Measurements from ENCODE around the gene IFITM2. TPM values are rescaled to one million over a fixed set of nuclear protein-coding genes. Genes with fewer than 3 reads are reported as not detected.

IFITM2 gene
- total and polyA plus RNA-seq, 2 donors (not counting 1 experiment from before 2014, with no cell fraction given) = 72.1 to 451 TPM

GRCh38 chr11:297586-298405, 9.8 kb upstream of the IFITM2 start:
- intact Hi-C loops (cut with micrococcal nuclease) = no loop called here
- TF ChIP-seq EZH2 (IDR thresholded peaks at IDR 0.05; ENCODE audit: borderline replicate concordance, insufficient read depth, low read depth, low read length, poor library complexity, severe bottlenecking) (no peak), CTCF (IDR thresholded peaks at IDR 0.05) (no peak)
- Histone ChIP-seq H3K4me2 (replicated peaks; ENCODE audit: low read depth, low read length, poor library complexity, severe bottlenecking) (no peak overlapping the region), H3K4me1 (ENCODE audit: control insufficient read depth in 2 of 2, insufficient read depth in 2 of 2, low read length in 2 of 2) (peaks cover 4 to 5% of the 10 kb centered on the region in 2 donors), H3K9ac (ENCODE audit: low read length) (no peak overlapping the region), H3K4me3 (ENCODE audit: control extremely low read depth in 1 of 5, extremely low read depth in 1 of 5, insufficient read depth in 1 of 5, low read depth in 2 of 5, low read length in 4 of 5) (no peak overlapping the region), H3K27me3 (replicated peaks in 1 of 4; ENCODE audit: control extremely low read depth in 1 of 4, control insufficient read depth in 3 of 4, insufficient read depth in 4 of 4, low read length in 3 of 4) (peaks cover 0 to 15% (median 1%) of the 10 kb centered on the region in 4 experiments), H2AFZ (ENCODE audit: insufficient read depth, low read depth, low read length, poor library complexity, severe bottlenecking) (no peak overlapping the region), H3K79me2 (ENCODE audit: control insufficient read depth, insufficient read depth, low read length) (no peaks in the 10 kb centered on the region), H3K27ac (ENCODE audit: low read length in 2 of 2) (no peak overlapping the region), H3K9me3 (ENCODE audit: control extremely low read depth in 1 of 3, control insufficient read depth in 2 of 3, insufficient read depth in 1 of 3, low read length in 2 of 3) (no peaks in the 10 kb centered on the region), H3K36me3 (replicated peaks in 1 of 2; ENCODE audit: control extremely low read depth in 1 of 2, control insufficient read depth in 1 of 2, extremely low read depth in 1 of 2, insufficient read depth in 2 of 2, low read length in 1 of 2) (no peaks in the 10 kb centered on the region), H4K20me1 (ENCODE audit: control insufficient read depth, insufficient read depth, low read length, poor library complexity, severe bottlenecking) (no peaks in the 10 kb centered on the region)
- peaks cover 12% of the 10 kb centered on the region for H3K4me1 Mint-ChIP-seq
- WGBS (ENCODE audit: insufficient coverage) = 76% methylated on average over 21 of the region's 26 CpGs
- ChIA-PET POLR2A (interaction anchor here (1.2 kb wide), 1 partner anchor 9 kb away, joined by 3 read pairs; the partner anchor contains the start of gene PGGHG), CTCF (no interaction called here)
- peak overlapping the region; percentile 50 for H3K27ac Mint-ChIP-seq
- no peak overlapping the region for H3K4me3 Mint-ChIP-seq
- no peak for ATAC-seq (ENCODE audit: low read depth)
- H3K27me3 Mint-ChIP-seq = peaks cover 7% of the 10 kb centered on the region
- no peak for DNase-seq
- no peaks in the 10 kb centered on the region for H3K9me3 Mint-ChIP-seq (ENCODE audit: insufficient read depth)

DNA sequence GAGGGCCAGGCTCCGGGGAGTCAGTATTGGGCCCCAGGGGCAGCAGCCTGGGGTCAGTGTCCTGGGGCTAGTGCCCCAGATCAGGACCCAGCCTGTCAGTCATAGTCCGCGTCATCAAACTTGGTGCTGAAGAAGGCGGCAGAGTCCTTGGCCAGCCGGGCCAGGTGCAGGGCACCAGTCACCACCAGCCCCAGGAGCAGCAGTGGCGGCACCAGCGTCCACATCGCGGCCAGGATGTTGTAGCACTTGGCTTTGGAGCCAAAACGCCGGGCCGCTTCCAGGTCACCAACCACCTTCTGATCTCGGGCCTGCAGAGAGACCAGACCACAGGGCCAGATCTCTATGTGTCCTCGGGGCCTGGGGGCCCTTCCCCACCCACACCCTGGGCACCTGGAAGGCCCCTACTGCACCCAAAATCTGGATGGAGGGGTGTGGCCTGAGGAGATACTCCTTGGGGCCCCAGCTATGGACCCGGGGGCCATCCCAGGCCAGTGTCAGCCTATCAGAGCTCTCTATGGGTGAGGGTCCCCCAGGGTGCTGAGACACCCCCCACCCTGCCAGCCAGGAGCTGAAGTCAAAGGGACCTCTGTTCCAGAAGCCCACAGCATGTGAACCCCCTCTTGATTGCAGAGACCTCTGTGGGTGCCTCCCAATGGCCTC, 9.1 kb upstream of the IFITM2 start:
- H2AFZ ChIP-seq (ENCODE audit: insufficient read depth, low read depth, low read length, poor library complexity, severe bottlenecking) = no peak overlapping the region
- ATAC-seq (ENCODE audit: low read depth) (no peak), DNase-seq (no peak)
- TF ChIP-seq EZH2 (IDR thresholded peaks at IDR 0.05; ENCODE audit: borderline replicate concordance, insufficient read depth, low read depth, low read length, poor library complexity, severe bottlenecking) = no peak
- no peak for TF ChIP-seq CTCF (IDR thresholded peaks at IDR 0.05)
- H3K4me2 ChIP-seq (replicated peaks; ENCODE audit: low read depth, low read length, poor library complexity, severe bottlenecking) = no peak overlapping the region
- H3K4me3 ChIP-seq (ENCODE audit: control extremely low read depth in 1 of 5, extremely low read depth in 1 of 5, insufficient read depth in 1 of 5, low read depth in 2 of 5, low read length in 4 of 5) = no peak overlapping the region
- WGBS (ENCODE audit: insufficient coverage) = 86% methylated on average over 14 of the region's 15 CpGs
- no peak overlapping the region for H3K9ac ChIP-seq (ENCODE audit: low read length)
- POLR2A ChIA-PET = interaction anchor here (1.0 kb wide), 1 partner anchor 10 kb away, joined by 3 read pairs; the partner anchor contains the start of gene PGGHG
- Mint-ChIP-seq H3K4me3 (no peak overlapping the region), H3K27me3 (peaks cover 7% of the 10 kb centered on the region), H3K27ac (no peak overlapping the region), H3K9me3 (ENCODE audit: insufficient read depth) (no peaks in the 10 kb centered on the region), H3K4me1 (peaks cover 18% of the 10 kb centered on the region)
- H3K9me3 ChIP-seq (ENCODE audit: control extremely low read depth in 1 of 3, control insufficient read depth in 2 of 3, insufficient read depth in 1 of 3, low read length in 2 of 3) = no peaks in the 10 kb centered on the region
- H3K79me2 ChIP-seq (ENCODE audit: control insufficient read depth, insufficient read depth, low read length) = no peaks in the 10 kb centered on the region
- no peaks in the 10 kb centered on the region for H3K36me3 ChIP-seq (replicated peaks in 1 of 2; ENCODE audit: control extremely low read depth in 1 of 2, control insufficient read depth in 1 of 2, extremely low read depth in 1 of 2, insufficient read depth in 2 of 2, low read length in 1 of 2)
- intact Hi-C loops (cut with micrococcal nuclease) = no loop called here
- H3K27ac ChIP-seq (ENCODE audit: low read length in 2 of 2) = no peak overlapping the region
- peaks cover 11 to 12% of the 10 kb centered on the region in 2 donors for H3K4me1 ChIP-seq (ENCODE audit: control insufficient read depth in 2 of 2, insufficient read depth in 2 of 2, low read length in 2 of 2)
- no peaks in the 10 kb centered on the region for H4K20me1 ChIP-seq (ENCODE audit: control insufficient read depth, insufficient read depth, low read length, poor library complexity, severe bottlenecking)
- peaks cover 0 to 15% (median 1%) of the 10 kb centered on the region in 4 experiments for H3K27me3 ChIP-seq (replicated peaks in 1 of 4; ENCODE audit: control extremely low read depth in 1 of 4, control insufficient read depth in 3 of 4, insufficient read depth in 4 of 4, low read length in 3 of 4)
- CTCF ChIA-PET = no interaction called here

Measured in B cell (primary cell).